Endothelial cell of umbilical vein (primary cell): ENCODE measurements around the gene DNAH3. TPM values are rescaled to one million over a fixed set of nuclear protein-coding genes. Genes with fewer than 3 reads are reported as not detected.

Experiments
- BruUV-seq: library from RNA; stranded (reverse); fragments of 400-500 nt; replicated peaks from 2 replicates; lab custom pipeline; 2021; lab: Mats Ljungman, UMichigan
- CTCF ChIA-PET: fragments of 300-600, 350-600 bp; sonication (Branson Sonifier 250); formaldehyde crosslinking; loops from one replicate; lab custom pipeline; 2021; ENCODE audit warnings: antibody characterized with exemption, inconsistent platforms; lab: Charles Lee
- POLR2A ChIA-PET: fragments of 300-600, 350-600 bp; sonication (Branson Sonifier 250); formaldehyde crosslinking; loops from one replicate; lab custom pipeline; 2021; ENCODE audit warnings: antibody characterized with exemption, inconsistent platforms; lab: Charles Lee
- DNase-seq: peaks from one replicate; pipeline ENCODE4 v3.0.0-alpha.2; 2011; ENCODE audit warnings: low read depth, low spot score
- FAIRE-seq: peaks from 2 replicates; lab custom pipeline; 2011; peaks lifted over from hg19 to GRCh38; lab: Jason Lieb, UNC
- H2AFZ ChIP-seq: 2 replicates; pipeline ENCODE4 v1.6.0; 2012; ENCODE audit warnings: low read depth, low read length, control low read depth, inconsistent platforms
- H3K27ac ChIP-seq: 2 replicates; pipeline ENCODE4 v1.5.1; 2011; ENCODE audit warnings: low read depth, mild to moderate bottlenecking, control low read depth, low read length, moderate library complexity; ENCODE audit not compliant: insufficient read depth
- H3K27me3 ChIP-seq, 2 experiments: 2 replicates each; pipeline versions ENCODE4 v1.6.0 to v1.6.1; 2011; ENCODE audit warnings: low read length in 2 of 2, mixed read lengths in 1 of 2; ENCODE audit not compliant: control insufficient read depth in 2 of 2, insufficient read depth in 2 of 2
- H3K36me3 ChIP-seq, 2 experiments: 2 replicates in 1 of 2; 3 replicates in 1 of 2; pipeline ENCODE4 v1.5.1; 2011; ENCODE audit warnings: low read length in 2 of 2, mild to moderate bottlenecking in 1 of 2, moderate library complexity in 1 of 2; ENCODE audit not compliant: control insufficient read depth in 2 of 2, insufficient read depth in 2 of 2; ENCODE audit errors: extremely low read depth in 1 of 2
- H3K4me1 ChIP-seq: 3 replicates; pipeline ENCODE4 v1.5.1; 2011; ENCODE audit warnings: mild to moderate bottlenecking, low read length; ENCODE audit not compliant: control insufficient read depth, insufficient read depth; ENCODE audit errors: extremely low read depth
- H3K4me2 ChIP-seq: 2 replicates; pipeline ENCODE4 v1.6.1; 2011; ENCODE audit warnings: low read length, control low read depth, mixed read lengths; ENCODE audit not compliant: insufficient read depth
- H3K4me3 ChIP-seq, 3 experiments: fragments of 200-600 bp in 1 of 3; sonication (generic), shearing (Covaris generic) in 1 of 3; replicated peaks in 1 of 3; 2 replicates each; pipeline ENCODE4 v1.5.1; 2011 to 2016; ENCODE audit warnings: control low read depth in 3 of 3, low read length in 3 of 3, mild to moderate bottlenecking in 2 of 3, inconsistent platforms in 1 of 3, low read depth in 1 of 3, moderate library complexity in 1 of 3; ENCODE audit not compliant: insufficient read depth in 1 of 3
- H3K79me2 ChIP-seq: 2 replicates; pipeline ENCODE4 v1.6.0; 2012; ENCODE audit warnings: low read length, inconsistent platforms; ENCODE audit not compliant: control insufficient read depth, insufficient read depth
- H3K9ac ChIP-seq: replicated peaks from 2 replicates; pipeline ENCODE3; 2011; ENCODE audit warnings: low read length, control low read depth; ENCODE audit not compliant: insufficient read depth; ENCODE audit errors: extremely low read depth
- H3K9me1 ChIP-seq: replicated peaks from 3 replicates; pipeline ENCODE4 v1.6.0; 2011; ENCODE audit warnings: mild to moderate bottlenecking, low read length; ENCODE audit not compliant: control insufficient read depth, insufficient read depth; ENCODE audit errors: extremely low read depth
- H3K9me3 ChIP-seq: replicated peaks from 2 replicates; pipeline ENCODE4 v1.5.1; 2012; ENCODE audit warnings: low read length, inconsistent platforms; ENCODE audit not compliant: control insufficient read depth, insufficient read depth
- H4K20me1 ChIP-seq: replicated peaks from 2 replicates; pipeline ENCODE3; 2011; ENCODE audit warnings: mild to moderate bottlenecking, low read length; ENCODE audit not compliant: control insufficient read depth, insufficient read depth; ENCODE audit errors: extremely low read depth
- CTCF ChIP-seq, 2 donors: IDR thresholded peaks; 1 replicate in 1 of 2; 2 replicates in 1 of 2; pipeline ENCODE4 v1.5.1; 2011; ENCODE audit warnings: low read length in 2 of 2, mild to moderate bottlenecking in 2 of 2, moderate library complexity in 2 of 2, control low read depth in 1 of 2, inconsistent platforms in 1 of 2, low read depth in 1 of 2; ENCODE audit not compliant: insufficient read depth in 1 of 2; ENCODE audit errors: extremely low read depth in 1 of 2
- EZH2 ChIP-seq: IDR thresholded peaks from 2 replicates; pipeline ENCODE4 v1.6.1; 2012; ENCODE audit warnings: borderline replicate concordance, low read depth, mild to moderate bottlenecking, moderate library complexity, low read length, inconsistent platforms; ENCODE audit not compliant: severe bottlenecking
- FOS ChIP-seq: IDR thresholded peaks from 2 replicates; pipeline ENCODE4 v1.6.1; 2011; ENCODE audit warnings: mild to moderate bottlenecking, low read length, moderate library complexity, borderline replicate concordance; ENCODE audit not compliant: insufficient read depth
- GATA2 ChIP-seq: IDR thresholded peaks from 2 replicates; pipeline ENCODE4 v1.7.0; 2011; ENCODE audit warnings: low read depth, mild to moderate bottlenecking, moderate library complexity, mixed read lengths, low read length; ENCODE audit not compliant: insufficient read length, insufficient read depth
- JUN ChIP-seq: IDR thresholded peaks from 2 replicates; pipeline ENCODE4 v1.6.1; 2011; ENCODE audit warnings: borderline replicate concordance, low read depth; ENCODE audit not compliant: insufficient read length, insufficient read depth
- MYC ChIP-seq: IDR thresholded peaks from one replicate; pipeline ENCODE4 v1.6.1; 2011; ENCODE audit warnings: mild to moderate bottlenecking, low read depth, low read length
- POLR2A ChIP-seq: IDR thresholded peaks from 2 replicates; pipeline ENCODE4 v1.6.1; 2012; ENCODE audit warnings: low read depth, mild to moderate bottlenecking, control low read depth, low read length
- POLR2AphosphoS5 ChIP-seq: IDR thresholded peaks from 2 replicates; pipeline ENCODE4 v1.6.1; 2012; ENCODE audit warnings: low read depth, mild to moderate bottlenecking, control low read depth, low read length, moderate library complexity; ENCODE audit not compliant: insufficient read depth
- dilution Hi-C: fragments of 300-500 bp; cut with MboI; formaldehyde crosslinking; loops from one replicate; pipeline ENCODE4 v1.15.0; 2019; ENCODE audit warnings: low sequenced_read_pairs; ENCODE audit not compliant: extremely low pct_ligation_motif_present
- intact Hi-C: fragments of 100-400 bp; cut with micrococcal nuclease; formaldehyde crosslinking; loops from one replicate; pipeline ENCODE4 v1.10.0; 2022
- polyA plus RNA-seq, 4 experiments: library from polyadenylated mRNA; depleted of rRNA in 3 of 4; stranded (reverse) in 3 of 4; unstranded in 1 of 4; fragments of >200 nt; gene quantifications; 2 replicates each; pipeline versions ENCODE4 v1.2.1 to v1.2.3, GENCODE V29; 2011 to 2012; ENCODE audit warnings: missing spikeins in 1 of 4
- total RNA-seq: library from RNA; stranded (reverse); gene quantifications from 2 replicates; pipeline ENCODE4 v1.2.3, GENCODE V29; 2021

Gene DNAH3
- total and polyA plus RNA-seq, 2 donors (not counting 3 experiments of a cell fraction or from before 2014, with no cell fraction given), result not detected

GRCh38 chr16:21033704-21034103 lies 116.9 kb downstream of the DNAH3 start:
- dilution Hi-C loops, result no loop called here
- no peak overlapping the region for H3K27ac ChIP-seq
- CTCF ChIA-PET, result no interaction called here
- H3K9ac ChIP-seq, result no peak overlapping the region
- POLR2A ChIA-PET, result no interaction called here
- H3K4me2 ChIP-seq, result no peak overlapping the region
- H3K9me1 ChIP-seq, result no peaks in the 10 kb centered on the region
- BruUV-seq, result no TSS peak
- H3K79me2 ChIP-seq, result no peaks in the 10 kb centered on the region
- H4K20me1 ChIP-seq, result no peaks in the 10 kb centered on the region
- no peaks in the 10 kb centered on the region for H3K36me3 ChIP-seq
- H2AFZ ChIP-seq, result no peak overlapping the region
- no peaks in the 10 kb centered on the region for H3K9me3 ChIP-seq
- no peak for TF ChIP-seq POLR2AphosphoS5
- TF ChIP-seq EZH2, result no peak
- no peak for TF ChIP-seq MYC
- TF ChIP-seq JUN, result no peak
- no peak for TF ChIP-seq POLR2A
- H3K4me1 ChIP-seq, result no peaks in the 10 kb centered on the region
- intact Hi-C loops, result no loop called here
- H3K27me3 ChIP-seq, result no peaks in the 10 kb centered on the region
- H3K4me3 ChIP-seq, result no peak overlapping the region
- DNase-seq (no peak), FAIRE-seq (no peak)

GRCh38 chr16:21033264-21033663 lies 117.4 kb downstream of the DNAH3 start:
- ChIA-PET POLR2A (no interaction called here), CTCF (no interaction called here)
- Histone ChIP-seq H3K4me3 (no peak overlapping the region), H3K9me3 (no peaks in the 10 kb centered on the region), H3K79me2 (no peaks in the 10 kb centered on the region), H3K36me3 (no peaks in the 10 kb centered on the region), H3K9me1 (no peaks in the 10 kb centered on the region), H3K4me2 (no peak overlapping the region), H4K20me1 (no peaks in the 10 kb centered on the region), H3K4me1 (no peaks in the 10 kb centered on the region), H2AFZ (no peak overlapping the region), H3K9ac (no peak overlapping the region), H3K27me3 (no peaks in the 10 kb centered on the region), H3K27ac (no peak overlapping the region)
- TF ChIP-seq JUN, result no peak
- no peak for TF ChIP-seq GATA2
- TF ChIP-seq FOS, result no peak
- no peak for TF ChIP-seq CTCF (IDR thresholded peaks at IDR 0.05; ENCODE audit: extremely low read depth in 1 of 2, insufficient read depth in 1 of 2, low read depth in 1 of 2, low read length in 2 of 2)
- no peak for TF ChIP-seq POLR2A
- TF ChIP-seq POLR2AphosphoS5, result no peak
- intact Hi-C loops (no loop called here), dilution Hi-C loops (no loop called here)
- no TSS peak for BruUV-seq
- no peak for DNase-seq
- no peak for FAIRE-seq
